ENCODE results near the gene ZNF502.

ZNF502 gene

GRCh38 chr3:44729384-44729910 is 17.0 kb downstream of the ZNF502 start, which contains the start of gene ZNF501:
Gene ZNF501 (plus strand): TSS chr3:44729635. CDS start chr3:44734422, 4,787 bp downstream.
- peak within 1 kb of the TSS; percentile 77 for H3K4me3 ChIP-seq (ENCODE audit: low read depth, low read length)
- TF ChIP-seq, protein P1, sequence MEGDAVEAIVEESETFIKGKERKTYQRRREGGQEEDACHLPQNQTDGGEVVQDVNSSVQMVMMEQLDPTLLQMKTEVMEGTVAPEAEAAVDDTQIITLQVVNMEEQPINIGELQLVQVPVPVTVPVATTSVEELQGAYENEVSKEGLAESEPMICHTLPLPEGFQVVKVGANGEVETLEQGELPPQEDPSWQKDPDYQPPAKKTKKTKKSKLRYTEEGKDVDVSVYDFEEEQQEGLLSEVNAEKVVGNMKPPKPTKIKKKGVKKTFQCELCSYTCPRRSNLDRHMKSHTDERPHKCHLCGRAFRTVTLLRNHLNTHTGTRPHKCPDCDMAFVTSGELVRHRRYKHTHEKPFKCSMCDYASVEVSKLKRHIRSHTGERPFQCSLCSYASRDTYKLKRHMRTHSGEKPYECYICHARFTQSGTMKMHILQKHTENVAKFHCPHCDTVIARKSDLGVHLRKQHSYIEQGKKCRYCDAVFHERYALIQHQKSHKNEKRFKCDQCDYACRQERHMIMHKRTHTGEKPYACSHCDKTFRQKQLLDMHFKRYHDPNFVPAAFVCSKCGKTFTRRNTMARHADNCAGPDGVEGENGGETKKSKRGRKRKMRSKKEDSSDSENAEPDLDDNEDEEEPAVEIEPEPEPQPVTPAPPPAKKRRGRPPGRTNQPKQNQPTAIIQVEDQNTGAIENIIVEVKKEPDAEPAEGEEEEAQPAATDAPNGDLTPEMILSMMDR (conservative IDR thresholded peaks at IDR 0.05; ENCODE audit: low read depth, low read length): no peak
- peak; percentile 93 for DNase-seq (ENCODE audit: low read depth)

DNA sequence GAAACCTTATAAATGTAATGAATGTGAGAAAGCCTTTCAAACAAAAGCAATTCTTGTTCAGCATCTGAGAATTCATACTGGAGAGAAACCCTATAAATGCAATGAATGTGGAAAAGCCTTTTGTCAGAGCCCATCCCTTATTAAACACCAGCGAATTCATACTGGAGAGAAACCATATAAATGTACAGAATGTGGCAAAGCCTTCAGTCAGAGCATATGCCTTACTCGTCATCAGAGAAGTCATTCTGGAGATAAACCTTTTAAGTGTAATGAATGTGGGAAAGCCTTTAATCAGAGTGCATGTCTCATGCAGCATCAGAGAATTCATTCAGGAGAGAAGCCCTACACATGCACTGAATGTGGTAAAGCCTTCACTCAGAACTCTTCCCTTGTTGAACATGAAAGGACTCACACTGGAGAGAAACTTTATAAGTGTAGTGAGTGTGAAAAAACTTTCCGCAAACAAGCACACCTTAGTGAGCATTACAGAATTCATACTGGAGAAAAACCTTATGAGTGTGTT is 22.2 kb downstream of the ZNF502 start:
- no peak overlapping the region for H3K4me3 ChIP-seq (ENCODE audit: low read depth, low read length)
- no peak for DNase-seq (ENCODE audit: low read depth)

GRCh38 chr3:44761101-44761423 is 48.6 kb downstream of the ZNF502 start:
- TF ChIP-seq, protein P1 (conservative IDR thresholded peaks at IDR 0.05; ENCODE audit: low read depth, low read length): no peak
- peak; percentile 6 for DNase-seq (ENCODE audit: low read depth)
- peak overlapping the region; percentile 71 for H3K4me3 ChIP-seq (ENCODE audit: low read depth, low read length)

More for the DNA sequence above, 22.2 kb downstream of the ZNF502 start:
- TF ChIP-seq, protein P1 (conservative IDR thresholded peaks at IDR 0.05; ENCODE audit: low read depth, low read length): no peak

- H3K4me3 ChIP-seq (ENCODE audit: low read depth, low read length): peak within 1 kb of the TSS; percentile 71
- TF ChIP-seq, protein P1 (conservative IDR thresholded peaks at IDR 0.05; ENCODE audit: low read depth, low read length): no peak
- peak; percentile 97 for DNase-seq (ENCODE audit: low read depth)
Observed at GRCh38 chr3:44761424-44762169, 49.1 kb downstream of the ZNF502 start, which contains the start of the genes KIAA1143 and KIF15. Gene KIAA1143 (minus strand): TSS chr3:44761619. CDS start chr3:44761602, 17 bp downstream. Gene KIF15 (plus strand): TSS chr3:44761794. CDS start chr3:44761866, 72 bp downstream.

- DNase-seq (ENCODE audit: low read depth): peak; percentile 20
- H3K4me3 ChIP-seq (ENCODE audit: low read depth, low read length): peak overlapping the region; percentile 71
- TF ChIP-seq, protein P1 (conservative IDR thresholded peaks at IDR 0.05; ENCODE audit: low read depth, low read length): no peak
Observed at GRCh38 chr3:44762170-44762677, 49.8 kb downstream of the ZNF502 start.

GRCh38 chr3:44762690-44763089 is 50.2 kb downstream of the ZNF502 start:
- peak overlapping the region; percentile 71 for H3K4me3 ChIP-seq (ENCODE audit: low read depth, low read length)

More at GRCh38 chr3:44762690-44763089, 50.2 kb downstream of the ZNF502 start:
- TF ChIP-seq, protein P1 (conservative IDR thresholded peaks at IDR 0.05; ENCODE audit: low read depth, low read length): no peak
- no peak for DNase-seq (ENCODE audit: low read depth)
